DMS79 (cell line): Measurements from ENCODE around the gene FOXO3B.
"Not testable (repeated sequence)": the region's sequence is repeated elsewhere in the genome, so short reads cannot be mapped to it uniquely, and the experiment has no call there.

Source experiments
- DNase-seq: peaks from one replicate; lab custom pipeline; 2025; lab: John Stamatoyannopoulos, UW

FOXO3B gene

GRCh38 chr17:18650094-18650493, 32.0 kb downstream of the FOXO3B start:
- DNase-seq, result not testable (repeated sequence)

DNA sequence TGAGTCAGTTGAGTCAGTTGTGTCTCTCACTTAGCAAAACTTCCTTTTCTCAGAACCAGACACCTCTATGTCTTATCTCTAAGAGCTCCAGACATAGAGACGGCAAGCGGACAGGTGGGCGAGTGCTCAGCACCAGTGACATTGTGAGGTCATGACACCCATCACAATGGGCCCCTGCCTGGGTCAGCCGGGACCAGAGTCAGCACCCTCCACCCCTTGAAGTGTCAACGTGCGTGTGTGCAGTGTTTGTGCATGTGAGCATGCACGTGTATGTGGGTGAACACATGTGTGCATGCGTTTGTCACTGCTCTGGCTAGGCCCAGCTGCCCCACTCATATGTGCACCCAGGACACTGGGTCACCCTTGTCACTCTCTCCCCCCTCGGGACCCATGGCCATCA, 37.8 kb downstream of the FOXO3B start, which contains the start of gene TBC1D28:
TSS of gene TBC1D28 (minus strand) at position 101 of the 400 bp plus-strand sequence. CDS start 3,039 bp downstream, outside the sequence.
- DNase-seq, result not testable (repeated sequence)

- not testable (repeated sequence) for DNase-seq
Observed at GRCh38 chr17:18643124-18643523, 39.0 kb downstream of the FOXO3B start.

GRCh38 chr17:18638357-18638756, 43.8 kb downstream of the FOXO3B start:
- not testable (repeated sequence) for DNase-seq

DNA sequence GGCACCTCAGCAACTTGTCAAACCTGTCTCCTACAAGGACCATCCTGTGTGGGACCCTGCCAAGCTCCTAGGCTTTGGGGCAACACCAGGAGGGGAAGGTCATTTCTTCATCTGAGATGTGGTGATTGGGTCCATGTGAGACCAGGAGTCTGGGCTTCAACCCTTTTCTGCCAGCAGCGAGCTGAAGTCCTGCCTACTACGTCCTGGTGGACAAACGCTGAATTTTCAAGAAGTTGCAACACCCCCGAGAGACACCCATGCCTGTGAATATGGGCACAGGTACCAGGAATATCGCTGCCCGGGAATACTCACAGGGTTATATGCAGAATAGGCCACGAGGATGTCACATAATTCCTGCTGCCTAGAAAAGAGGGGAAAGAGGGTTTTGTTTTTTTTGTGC, 45.9 kb downstream of the FOXO3B start:
- not testable (repeated sequence) for DNase-seq

- DNase-seq, result not testable (repeated sequence)
Observed at GRCh38 chr17:18635773-18636172, 46.3 kb downstream of the FOXO3B start.

DNA sequence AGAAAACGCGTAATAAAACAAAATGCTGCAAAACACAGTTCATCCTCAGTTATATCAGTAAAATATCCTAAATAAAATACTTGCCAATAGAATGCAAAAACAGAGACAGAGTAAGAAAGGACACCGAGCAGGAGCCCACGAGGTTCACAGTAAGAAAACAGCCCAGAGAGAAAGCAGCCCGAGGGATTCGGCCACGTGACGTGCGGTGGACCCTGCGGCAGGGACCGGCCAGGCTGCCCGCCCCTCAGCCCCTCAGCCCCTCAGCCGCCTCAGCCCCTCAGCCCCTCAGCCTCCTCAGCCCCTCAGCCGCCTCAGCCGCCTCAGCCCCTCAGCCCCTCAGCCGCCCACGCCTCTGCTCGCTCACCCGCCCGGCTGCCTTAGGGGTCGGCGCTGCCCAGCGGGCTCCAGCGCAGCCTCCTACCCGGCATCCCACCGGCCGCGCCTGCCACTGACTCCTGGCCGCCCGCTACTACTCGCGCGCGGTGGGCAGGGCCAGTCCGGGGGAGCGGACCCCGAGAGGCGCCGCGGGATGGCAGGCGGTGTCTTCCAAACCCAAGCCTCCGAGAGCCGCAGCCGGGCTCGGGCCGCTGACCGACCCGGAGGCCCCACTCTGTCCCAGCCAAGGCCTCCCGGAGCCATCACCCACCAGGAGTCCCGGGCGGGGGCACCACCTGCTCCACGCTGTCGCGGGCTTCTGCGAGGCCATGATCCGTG, 47.4 kb downstream of the FOXO3B start:
- DNase-seq, result not testable (repeated sequence)
